HEK293T (cell line): ENCODE results near the gene NXN.

Source experiments
- ARNT ChIP-seq: fragments of 450-650 bp; IDR thresholded peaks from 2 replicates; pipeline ENCODE4 v1.6.1; 2017; ENCODE audit warnings: mild to moderate bottlenecking
- BHLHE40 ChIP-seq: fragments of 450-650 bp; IDR thresholded peaks from 2 replicates; pipeline ENCODE4 v1.6.1; 2016; ENCODE audit warnings: mild to moderate bottlenecking, moderate library complexity, borderline replicate concordance
- ELF4 ChIP-seq: fragments of 450-650 bp; IDR thresholded peaks from 2 replicates; pipeline ENCODE4 v1.6.1; 2017; ENCODE audit warnings: antibody characterized with exemption
- FOXA1 ChIP-seq: fragments of 450-650 bp; IDR thresholded peaks from 2 replicates; pipeline ENCODE4 v1.6.1; 2016; ENCODE audit warnings: mild to moderate bottlenecking
- FOXK2 ChIP-seq: fragments of 450-650 bp; IDR thresholded peaks from 2 replicates; pipeline ENCODE4 v1.6.1; 2016; ENCODE audit warnings: mild to moderate bottlenecking
- FOXM1 ChIP-seq: fragments of 450-650 bp; IDR thresholded peaks from 2 replicates; pipeline ENCODE4 v1.6.1; 2017; ENCODE audit warnings: mild to moderate bottlenecking, borderline replicate concordance
- NFRKB ChIP-seq: fragments of 450-650 bp; IDR thresholded peaks from 2 replicates; pipeline ENCODE4 v1.6.1; 2016; ENCODE audit warnings: mild to moderate bottlenecking, moderate library complexity
- PKNOX1 ChIP-seq: fragments of 450-650 bp; IDR thresholded peaks from 2 replicates; pipeline ENCODE4 v1.6.1; 2016
- SP1 ChIP-seq: fragments of 450-650 bp; IDR thresholded peaks from 2 replicates; pipeline ENCODE4 v1.6.1; 2017
- SUZ12 ChIP-seq: fragments of 450-650 bp; IDR thresholded peaks from 2 replicates; pipeline ENCODE4 v1.6.1; 2016; ENCODE audit warnings: mild to moderate bottlenecking
- TARDBP ChIP-seq: fragments of 450-650 bp; IDR thresholded peaks from 2 replicates; pipeline ENCODE4 v1.6.1; 2016
- ZNF384 ChIP-seq: fragments of 450-650 bp; IDR thresholded peaks from 2 replicates; pipeline ENCODE4 v1.6.1; 2016

GRCh38 chr17:877630-878029, 101.9 kb downstream of the NXN start:
- TF ChIP-seq FOXK2, result no peak
- no peak for TF ChIP-seq SUZ12
- TF ChIP-seq TARDBP, result no peak
- no peak for TF ChIP-seq ELF4
- no peak for TF ChIP-seq ZNF384
- TF ChIP-seq FOXA1, result no peak
- no peak for TF ChIP-seq SP1
- no peak for TF ChIP-seq FOXM1
- no peak for TF ChIP-seq BHLHE40
- TF ChIP-seq NFRKB, result no peak
- TF ChIP-seq PKNOX1, result no peak
- no peak for TF ChIP-seq ARNT
